ENCODE measurements around the gene HSP90AB1.
A peak's percentile ranks its signal among the peaks of the same experiment; 100 is the strongest.

Gene HSP90AB1

DNA sequence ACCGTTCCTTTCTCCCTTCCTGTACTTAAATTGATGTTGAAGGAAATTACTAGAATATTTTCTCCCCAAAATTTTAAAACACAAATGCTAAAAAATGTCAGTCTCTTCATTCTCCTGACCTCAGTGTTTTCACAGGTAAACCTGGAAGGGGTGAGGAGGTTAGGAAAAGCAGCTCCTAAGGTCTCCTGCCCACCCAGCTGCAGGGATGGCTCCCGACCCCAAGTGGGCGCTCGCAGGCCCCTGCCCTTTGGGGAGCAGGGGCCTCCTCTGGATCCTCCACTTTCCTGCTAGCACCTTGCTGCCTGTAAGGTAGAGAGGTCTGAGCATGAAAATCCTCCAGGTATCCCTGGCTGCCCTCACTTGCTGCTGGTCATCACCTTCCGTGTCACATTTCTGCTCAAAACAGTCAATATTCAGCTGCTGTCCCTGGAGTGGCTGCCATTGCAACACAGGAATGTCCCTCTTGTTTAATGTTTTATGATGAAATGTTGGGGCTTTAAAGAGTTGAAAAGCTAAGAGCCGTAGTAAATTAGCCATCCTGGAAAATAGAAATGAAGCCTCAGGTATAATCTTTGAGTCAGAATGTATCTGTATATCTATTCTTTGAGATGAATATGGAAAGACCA, 10.9 kb upstream of the HSP90AB1 start:
- no peak for DNase-seq

DNA sequence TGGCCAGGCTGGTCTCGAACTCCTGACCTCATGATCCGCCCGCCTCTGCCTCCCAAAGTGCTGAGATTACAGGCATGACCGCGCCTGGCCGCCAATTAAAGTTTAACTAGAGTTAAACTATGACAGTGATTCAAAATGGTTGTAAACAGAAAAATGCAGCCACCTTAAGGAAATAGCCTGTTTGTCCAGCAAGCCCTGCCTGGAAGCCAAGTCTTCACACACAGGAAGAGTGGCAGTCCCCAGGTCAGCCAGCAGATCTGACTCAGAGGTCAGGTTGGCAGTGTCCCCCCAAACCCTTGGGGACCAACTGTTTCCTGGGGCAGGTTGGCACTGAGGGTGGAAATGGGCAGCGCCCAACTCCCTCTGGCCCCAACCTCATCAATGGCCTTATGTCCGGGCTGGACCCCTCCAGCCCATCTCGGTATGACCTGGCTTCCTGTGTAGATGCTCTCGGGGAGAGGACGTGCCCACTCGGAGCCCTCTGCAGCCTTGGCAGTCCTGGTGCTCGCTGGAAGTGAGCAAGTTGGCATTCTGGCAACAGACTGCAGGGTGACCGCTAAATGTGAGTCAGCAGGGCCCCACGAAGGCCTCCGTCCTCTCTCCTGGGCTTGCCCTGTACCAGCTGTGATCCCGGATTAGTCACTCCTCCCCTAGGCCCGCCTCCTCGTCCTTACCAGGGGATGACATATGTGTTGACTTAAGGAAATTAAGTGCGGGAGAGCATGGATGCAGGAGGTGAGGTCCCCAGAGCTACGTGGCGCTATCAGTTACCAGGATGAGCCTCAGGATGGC, 9.7 kb upstream of the HSP90AB1 start:
- peak; percentile 84 for DNase-seq

DNA sequence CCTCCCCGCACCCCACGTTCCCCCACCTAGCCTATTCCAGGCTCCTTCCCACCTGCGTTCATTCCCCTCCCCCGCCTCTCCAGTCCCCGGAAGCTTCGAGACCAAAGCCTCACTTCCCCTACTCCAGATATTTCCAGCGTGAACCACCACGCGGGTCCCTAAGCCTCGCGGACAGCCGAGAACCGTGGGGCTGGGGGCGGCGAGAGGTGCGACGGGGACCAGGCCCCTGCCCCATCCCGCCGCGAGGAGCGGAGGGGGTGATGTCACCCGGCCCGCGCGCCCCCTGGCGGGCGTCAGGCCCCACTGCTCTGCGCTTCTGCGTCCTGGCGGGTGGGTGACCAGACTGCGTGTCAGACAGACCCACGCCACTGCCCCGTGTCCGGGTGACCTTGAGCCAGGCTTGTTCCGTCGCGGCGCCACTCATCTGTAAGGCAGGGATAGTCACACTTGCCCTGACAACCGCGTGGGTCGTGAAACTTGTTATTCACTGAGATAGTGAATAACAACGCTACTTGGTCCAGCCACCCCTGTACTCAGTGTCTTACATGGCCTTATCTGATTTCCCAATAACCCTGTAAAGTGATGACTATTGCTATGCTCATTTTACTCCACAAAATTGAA, 9.0 kb upstream of the HSP90AB1 start:
- peak; percentile 93 for DNase-seq

DNA sequence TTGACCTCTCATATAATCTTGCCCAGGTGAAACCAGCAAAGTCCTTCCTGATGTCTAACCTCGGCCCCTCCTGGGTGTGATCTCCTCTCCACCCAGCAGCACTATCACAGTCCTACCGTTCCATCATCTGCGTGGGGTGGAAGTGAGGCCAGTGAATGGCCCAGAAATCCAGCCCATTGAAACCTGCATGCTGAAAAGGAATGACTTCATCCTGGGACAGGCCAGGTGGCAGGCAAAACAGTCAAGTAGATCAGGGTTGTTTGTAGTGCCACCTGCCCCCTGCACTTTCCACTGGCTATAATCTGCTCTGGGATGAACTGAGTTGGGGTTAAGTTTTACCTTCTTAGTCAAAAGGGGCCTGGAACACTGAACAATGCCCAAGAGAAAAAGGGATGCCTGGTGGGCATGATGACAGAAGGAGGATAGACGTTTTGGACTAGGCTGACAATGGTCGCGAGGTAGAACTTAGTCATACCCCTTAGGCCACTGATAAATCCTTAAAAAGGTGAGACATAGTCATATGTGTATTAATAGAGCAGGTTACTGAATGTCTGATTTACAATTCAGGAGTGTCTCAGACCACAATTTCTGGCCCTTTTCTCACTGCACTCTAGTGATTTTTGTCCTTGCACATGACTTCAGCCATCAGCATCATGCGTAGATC, 8.1 kb upstream of the HSP90AB1 start:
- no peak for DNase-seq

DNA sequence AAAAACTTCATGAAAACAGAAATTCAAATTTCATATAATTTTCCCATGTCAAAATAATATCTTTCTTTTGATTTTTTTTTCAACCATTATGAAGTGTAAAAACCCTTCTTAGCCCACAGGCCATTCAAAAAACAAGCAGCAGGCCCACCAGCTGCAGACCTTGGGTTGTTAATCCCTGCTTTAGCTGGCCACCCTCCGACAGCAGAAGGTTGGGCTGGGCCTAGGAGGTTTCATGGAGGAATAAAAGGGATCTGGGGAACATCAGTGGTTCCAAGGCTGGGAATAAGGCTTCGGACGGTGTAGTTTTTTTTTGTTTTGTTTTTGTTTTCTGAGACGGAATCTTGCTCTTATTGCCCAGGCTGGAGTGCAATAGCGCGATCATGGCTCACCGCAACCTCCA, 3.6 kb upstream of the HSP90AB1 start:
- DNase-seq = no peak

DNA sequence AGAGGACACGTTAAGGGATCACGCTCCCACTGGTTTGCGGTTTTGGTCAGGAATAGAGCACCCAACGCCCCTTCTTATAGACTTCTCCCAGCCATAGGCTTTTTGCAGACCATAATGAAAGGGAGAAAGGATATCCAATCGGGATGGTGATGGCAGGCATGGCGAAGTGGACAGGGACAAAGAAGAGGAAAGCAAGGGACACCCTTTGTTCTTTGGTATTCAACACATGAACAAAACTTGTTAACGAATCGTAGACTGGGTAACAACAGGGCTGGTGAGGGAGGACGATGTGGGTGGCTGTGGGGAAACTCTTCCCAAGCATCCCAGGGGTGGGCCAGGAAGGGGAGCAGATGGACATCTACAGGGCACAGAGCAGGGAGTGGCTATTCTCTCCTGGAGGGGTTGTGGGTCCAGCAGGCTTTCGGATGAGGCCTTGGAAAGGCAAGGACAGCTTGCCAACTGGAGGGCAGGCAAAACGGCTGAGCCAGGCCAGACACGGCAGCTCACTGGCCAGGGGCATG, 1.4 kb upstream of the HSP90AB1 start:
- DNase-seq = no peak

DNA sequence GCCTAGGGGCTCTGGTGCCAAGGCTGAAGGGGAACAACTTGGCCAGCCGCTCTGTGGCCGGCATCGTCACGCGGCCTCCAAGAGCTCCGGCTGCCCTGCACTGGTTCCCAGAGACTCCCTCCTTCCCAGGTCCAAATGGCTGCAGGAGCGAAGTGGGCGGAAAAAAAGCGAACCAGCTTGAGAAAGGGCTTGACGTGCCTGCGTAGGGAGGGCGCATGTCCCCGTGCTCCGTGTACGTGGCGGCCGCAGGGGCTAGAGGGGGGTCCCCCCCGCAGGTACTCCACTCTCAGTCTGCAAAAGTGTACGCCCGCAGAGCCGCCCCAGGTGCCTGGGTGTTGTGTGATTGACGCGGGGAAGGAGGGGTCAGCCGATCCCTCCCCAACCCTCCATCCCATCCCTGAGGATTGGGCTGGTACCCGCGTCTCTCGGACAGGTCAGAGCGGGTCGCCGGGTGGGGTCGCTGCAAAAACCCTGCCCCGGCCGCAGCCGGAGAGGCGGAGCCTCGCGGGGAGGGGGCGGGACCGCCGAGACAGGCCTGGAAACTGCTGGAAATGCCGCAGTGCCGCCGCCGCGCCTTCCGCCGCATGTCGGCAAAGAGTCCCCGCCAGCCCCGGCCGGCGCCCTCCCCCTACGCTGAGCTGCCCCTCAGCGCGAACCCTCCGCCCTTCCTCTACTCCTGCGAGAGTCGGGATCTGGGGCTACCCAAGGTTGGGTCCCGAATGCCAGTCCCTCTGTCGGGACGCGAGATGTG, 814 bp upstream of the HSP90AB1 start:
- DNase-seq = peak; percentile 97

DNA sequence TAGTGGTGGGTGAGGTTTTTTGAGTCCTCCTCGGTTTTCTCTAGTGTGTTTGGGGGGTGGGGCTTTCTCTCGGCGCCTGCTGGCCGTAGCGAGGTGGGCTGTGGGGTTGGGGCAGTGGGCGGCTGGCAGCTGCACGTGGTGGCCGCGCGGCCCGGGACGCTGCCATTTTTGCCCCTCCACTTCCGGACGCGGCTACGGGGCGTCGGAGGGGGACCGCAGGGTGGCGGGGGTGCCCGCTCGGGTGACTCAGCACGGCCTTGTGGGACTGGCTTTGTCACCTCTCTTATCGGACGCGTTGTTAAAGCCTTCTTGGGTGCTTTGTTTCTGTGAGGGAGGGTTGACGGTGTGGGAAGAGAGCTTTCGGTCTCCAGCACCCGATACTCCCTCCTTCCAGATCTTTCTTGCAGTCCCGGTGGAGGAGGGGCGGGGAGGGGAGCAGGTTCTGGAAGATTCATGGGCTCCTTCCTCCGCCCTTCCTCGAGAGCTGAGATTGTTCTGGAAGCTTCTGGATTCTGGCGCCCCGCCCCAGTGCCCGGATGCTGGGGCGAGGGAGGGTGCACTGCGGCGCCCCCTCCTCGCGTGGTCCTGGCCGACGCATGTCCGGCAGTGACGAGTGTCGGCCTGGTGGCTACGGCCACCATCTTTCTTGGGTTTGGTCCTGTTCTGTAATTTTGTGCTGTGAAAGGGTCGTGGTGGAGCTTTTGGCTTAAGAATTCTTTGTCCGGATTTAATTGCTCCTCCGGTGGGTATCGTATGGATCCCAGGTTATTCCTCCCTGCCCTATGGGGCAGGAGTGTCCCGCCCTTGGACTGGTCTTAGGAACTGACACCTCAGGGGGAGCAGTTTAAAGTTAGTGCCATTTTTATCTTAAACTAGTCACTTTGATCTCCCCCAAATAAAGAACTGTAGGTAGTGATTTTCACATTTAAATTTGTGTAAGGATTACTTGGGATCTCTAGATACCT, 719 bp downstream of the HSP90AB1 start:
- peak; percentile 96 for DNase-seq

DNA sequence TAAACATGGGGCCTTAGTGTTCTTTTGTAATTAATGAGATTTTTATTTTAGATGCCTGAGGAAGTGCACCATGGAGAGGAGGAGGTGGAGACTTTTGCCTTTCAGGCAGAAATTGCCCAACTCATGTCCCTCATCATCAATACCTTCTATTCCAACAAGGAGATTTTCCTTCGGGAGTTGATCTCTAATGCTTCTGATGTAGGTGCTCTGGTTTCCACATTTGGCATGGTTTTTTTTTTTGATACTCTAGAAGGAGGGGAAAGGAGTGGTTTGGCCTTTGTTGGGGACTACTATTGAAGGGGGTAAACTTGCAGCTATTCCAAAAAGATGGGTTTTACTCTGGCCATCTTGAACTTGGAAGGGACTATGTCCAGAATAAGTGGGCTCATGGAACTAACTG, 1.7 kb downstream of the HSP90AB1 start:
- DNase-seq = no peak

DNA sequence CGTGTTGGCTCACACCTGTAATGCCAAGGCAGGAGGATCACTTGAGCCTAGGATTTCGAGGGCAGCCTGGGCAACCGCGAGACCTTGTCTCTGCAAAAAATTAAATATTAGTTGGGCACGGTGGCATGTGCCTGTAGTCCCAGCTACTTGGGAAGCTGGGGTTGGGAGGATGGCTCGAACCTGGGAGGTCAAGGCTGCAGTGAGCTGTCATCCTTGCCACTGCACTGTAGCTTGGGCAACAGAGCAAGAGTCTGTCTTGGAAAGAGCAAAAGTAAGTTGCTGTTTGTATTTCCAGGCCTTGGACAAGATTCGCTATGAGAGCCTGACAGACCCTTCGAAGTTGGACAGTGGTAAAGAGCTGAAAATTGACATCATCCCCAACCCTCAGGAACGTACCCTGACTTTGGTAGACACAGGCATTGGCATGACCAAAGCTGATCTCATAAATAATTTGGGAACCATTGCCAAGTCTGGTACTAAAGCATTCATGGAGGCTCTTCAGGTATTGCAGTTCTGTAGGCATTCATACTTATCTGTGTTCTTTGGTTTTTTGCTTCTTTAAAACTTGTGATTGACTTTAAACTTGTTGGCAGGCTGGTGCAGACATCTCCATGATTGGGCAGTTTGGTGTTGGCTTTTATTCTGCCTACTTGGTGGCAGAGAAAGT, 2.3 kb downstream of the HSP90AB1 start:
- DNase-seq = no peak

DNA sequence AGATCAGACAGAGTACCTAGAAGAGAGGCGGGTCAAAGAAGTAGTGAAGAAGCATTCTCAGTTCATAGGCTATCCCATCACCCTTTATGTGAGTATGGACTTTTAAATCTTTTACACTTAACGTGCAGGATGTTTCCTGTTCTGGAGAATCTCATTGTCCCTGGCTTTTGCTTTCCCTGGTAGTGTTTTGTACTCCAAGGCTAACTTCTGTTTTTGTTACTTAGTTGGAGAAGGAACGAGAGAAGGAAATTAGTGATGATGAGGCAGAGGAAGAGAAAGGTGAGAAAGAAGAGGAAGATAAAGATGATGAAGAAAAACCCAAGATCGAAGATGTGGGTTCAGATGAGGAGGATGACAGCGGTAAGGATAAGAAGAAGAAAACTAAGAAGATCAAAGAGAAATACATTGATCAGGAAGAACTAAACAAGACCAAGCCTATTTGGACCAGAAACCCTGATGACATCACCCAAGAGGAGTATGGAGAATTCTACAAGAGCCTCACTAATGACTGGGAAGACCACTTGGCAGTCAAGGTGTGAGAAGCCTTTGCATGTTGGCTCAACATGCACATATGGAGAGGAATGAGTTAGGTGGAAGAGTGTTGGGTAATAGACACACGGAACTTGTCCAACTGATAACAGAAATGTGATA, 3.3 kb downstream of the HSP90AB1 start:
- DNase-seq = no peak

DNA sequence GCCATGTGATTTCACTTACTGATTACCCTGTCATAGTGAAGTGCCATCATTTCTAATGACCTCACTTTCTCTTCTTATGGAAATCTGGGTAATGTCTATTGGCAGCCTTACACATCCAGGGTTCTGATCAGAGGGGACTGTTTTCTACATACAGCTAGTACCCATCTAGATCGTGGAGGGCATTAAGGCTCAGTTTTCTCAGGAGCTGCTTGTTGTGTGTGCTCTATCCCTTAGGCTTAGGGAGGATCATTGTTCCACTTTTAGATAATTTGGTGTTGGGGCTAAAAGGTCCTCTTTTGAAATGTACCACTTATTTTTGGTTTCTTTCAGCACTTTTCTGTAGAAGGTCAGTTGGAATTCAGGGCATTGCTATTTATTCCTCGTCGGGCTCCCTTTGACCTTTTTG, 3.8 kb downstream of the HSP90AB1 start:
- no peak for DNase-seq

DNA sequence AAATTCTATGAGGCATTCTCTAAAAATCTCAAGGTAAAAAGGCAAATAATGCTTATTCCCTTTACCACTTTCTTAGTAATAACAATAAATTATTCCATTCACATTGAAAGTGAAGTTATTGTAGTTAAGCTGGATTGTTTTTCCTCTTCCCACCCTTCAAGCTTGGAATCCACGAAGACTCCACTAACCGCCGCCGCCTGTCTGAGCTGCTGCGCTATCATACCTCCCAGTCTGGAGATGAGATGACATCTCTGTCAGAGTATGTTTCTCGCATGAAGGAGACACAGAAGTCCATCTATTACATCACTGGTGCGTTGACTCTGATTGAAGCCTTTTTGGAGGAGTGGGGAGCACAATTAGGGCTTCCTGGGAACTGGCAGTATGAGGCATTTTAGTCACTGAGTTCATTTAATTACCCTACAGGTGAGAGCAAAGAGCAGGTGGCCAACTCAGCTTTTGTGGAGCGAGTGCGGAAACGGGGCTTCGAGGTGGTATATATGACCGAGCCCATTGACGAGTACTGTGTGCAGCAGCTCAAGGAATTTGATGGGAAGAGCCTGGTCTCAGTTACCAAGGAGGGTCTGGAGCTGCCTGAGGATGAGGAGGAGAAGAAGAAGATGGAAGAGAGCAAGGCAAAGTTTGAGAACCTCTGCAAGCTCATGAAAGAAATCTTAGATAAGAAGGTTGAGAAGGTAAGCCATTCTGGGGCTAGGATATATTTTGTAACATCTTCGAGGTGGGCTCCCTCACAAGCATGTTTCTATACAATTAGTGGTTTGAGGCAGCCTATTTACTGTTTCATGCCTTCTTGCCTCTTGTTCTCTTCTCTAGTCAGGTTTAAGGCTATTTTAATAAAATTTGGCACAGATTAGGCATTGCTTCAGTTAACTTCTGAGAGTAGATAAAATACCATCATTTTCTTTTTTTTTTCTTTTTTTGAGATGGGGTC, 4.9 kb downstream of the HSP90AB1 start:
- DNase-seq = no peak

DNA sequence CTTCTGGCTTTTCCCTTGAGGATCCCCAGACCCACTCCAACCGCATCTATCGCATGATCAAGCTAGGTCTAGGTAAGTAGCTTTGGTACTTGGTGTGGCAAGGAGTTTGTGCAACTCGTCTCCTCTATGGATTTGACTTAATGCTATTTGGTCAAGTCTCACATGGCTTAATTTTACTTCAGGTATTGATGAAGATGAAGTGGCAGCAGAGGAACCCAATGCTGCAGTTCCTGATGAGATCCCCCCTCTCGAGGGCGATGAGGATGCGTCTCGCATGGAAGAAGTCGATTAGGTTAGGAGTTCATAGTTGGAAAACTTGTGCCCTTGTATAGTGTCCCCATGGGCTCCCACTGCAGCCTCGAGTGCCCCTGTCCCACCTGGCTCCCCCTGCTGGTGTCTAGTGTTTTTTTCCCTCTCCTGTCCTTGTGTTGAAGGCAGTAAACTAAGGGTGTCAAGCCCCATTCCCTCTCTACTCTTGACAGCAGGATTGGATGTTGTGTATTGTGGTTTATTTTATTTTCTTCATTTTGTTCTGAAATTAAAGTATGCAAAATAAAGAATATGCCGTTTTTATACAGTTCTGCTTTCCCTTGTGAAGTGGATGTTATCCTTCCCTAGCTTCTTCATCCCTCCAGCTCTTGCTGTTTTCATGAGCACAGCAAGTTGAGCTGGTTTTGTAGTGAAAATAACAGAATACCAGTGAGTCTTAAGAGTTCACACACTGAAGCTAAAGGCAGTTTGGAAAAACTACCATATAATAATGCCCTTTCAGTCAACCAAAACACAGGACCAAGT, 6.6 kb downstream of the HSP90AB1 start:
- no peak for DNase-seq

DNA sequence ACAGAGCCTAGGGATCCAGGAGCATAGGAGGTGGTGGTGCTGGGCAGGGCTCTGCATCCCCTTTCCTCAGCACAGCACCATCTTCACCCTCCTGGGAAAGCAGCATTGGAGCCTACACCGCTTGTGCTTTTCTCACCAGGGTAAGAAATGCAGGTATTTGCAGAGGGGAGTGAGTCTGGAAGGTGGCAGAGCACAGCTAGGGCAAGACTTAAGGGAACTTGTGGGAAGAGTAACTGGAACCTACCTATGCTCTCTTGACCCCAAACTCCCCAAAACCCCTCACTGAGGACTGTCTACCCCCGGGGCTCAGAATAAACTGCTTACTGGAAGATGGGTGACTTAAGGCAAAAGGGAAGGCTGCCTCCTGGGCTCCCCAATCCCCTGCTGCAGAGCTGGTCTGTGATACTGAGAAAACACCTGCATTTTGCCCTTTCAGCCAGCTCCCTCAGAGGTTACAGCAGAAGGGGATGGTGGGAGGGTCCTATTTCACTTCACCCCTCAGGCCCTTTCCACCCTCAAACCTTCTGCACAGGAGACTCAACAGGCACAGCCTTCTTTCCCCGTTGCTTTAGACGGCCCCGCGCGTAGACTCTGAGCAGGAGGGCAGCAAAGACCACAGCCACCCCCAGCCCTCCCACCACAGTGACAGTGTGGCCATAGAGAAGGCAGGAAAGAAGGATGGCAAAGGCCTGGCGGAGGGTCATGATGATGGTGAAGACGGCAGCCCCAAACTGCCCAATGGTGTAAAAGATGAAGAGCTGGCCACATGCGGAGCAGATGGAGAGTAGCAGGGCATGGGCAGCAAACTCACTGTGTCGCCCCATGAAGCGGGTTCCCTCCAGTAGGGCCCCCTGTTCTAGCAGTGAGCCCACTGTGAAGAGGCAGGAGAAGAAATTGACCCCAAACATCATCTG, 7.5 kb downstream of the HSP90AB1 start:
- DNase-seq = peak; percentile 84

DNA sequence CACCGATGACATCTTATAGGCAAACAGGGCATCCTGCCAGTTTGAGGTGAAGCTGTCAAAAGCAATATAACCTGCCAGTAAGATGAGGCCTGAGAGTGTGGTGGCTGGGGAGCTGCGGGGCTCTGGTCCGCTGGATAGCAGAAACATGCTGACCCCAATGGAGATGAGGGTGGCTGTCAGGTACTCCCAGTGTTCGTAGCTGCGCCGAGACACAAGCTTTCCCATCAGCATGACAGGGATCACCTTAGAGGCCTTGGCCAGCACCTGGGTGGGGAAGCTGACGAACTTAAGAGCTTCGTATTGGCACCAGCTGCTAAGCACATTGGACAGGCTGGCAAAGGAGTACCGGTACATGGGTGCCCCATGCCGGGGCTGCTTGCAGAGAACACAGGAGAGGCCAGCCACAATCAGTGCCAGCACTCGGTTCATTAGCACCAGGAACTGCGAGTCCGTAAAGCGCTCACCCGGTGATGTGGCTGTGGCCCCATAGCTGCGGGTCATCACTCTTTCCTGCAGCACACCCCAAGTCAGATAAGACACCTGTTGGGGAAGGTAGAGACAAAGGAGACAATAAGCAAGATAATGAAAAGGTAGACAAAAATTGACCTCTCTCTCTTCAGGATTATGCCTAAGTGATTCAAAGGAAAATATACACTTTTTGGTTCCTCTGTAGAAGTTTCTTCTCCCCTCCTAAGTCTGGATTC, 8.4 kb downstream of the HSP90AB1 start:
- DNase-seq = no peak

All from activated CD8-positive, alpha-beta memory T cell treated with anti-CD3 and anti-CD28 coated beads for 24 hours (primary cell).